K562 (cell line): Measurements from ENCODE around the gene IP6K2. TPM values are rescaled to one million over a fixed set of nuclear protein-coding genes. Genes with fewer than 3 reads are reported as not detected.

Experiments
- DACH1 ChIP-seq: fragments of 450-650 bp; IDR thresholded peaks from 2 replicates; pipeline ENCODE4 v1.6.1; 2018; ENCODE audit not compliant: partially characterized antibody
- FOXJ2 ChIP-seq: fragments of 200-800 bp; sonication (Bioruptor generic); IDR thresholded peaks from 2 replicates; pipeline ENCODE4 v1.6.1; 2016; ENCODE audit warnings: missing genetic modification characterization, missing compliant biosample characterization
- IFI16 ChIP-seq: fragments of 250-450 bp; sonication (Bioruptor Pico); IDR thresholded peaks from 2 replicates; pipeline ENCODE4 v2.1.2; 2022; ENCODE audit warnings: mild to moderate bottlenecking, inconsistent platforms
- SAP30 ChIP-seq: fragments of 200-600 bp; sonication (generic); IDR thresholded peaks from 2 replicates; pipeline ENCODE4 v1.6.1; 2012; ENCODE audit warnings: borderline replicate concordance, low read depth, mild to moderate bottlenecking, moderate library complexity, low read length, control low read depth, inconsistent platforms; ENCODE audit not compliant: insufficient read depth, poor library complexity, severe bottlenecking
- TFAM ChIP-seq: fragments of 250-450 bp; sonication (Bioruptor Pico); conservative IDR thresholded peaks from 2 replicates; pipeline ENCODE4 v1.5.0; 2021; ENCODE audit warnings: mild to moderate bottlenecking, moderate library complexity
- U2AF1 ChIP-seq: fragments of 200-400 bp; formaldehyde crosslinking; optimal IDR thresholded peaks from 2 replicates; pipeline ENCODE3; 2017; ENCODE audit warnings: mild to moderate bottlenecking, low read depth, low read length, moderate library complexity
- ZNF766 ChIP-seq: fragments of 200-800 bp; sonication (Bioruptor generic); conservative IDR thresholded peaks from 2 replicates; pipeline ENCODE4 v1.6.1; 2016; ENCODE audit warnings: missing genetic modification characterization, missing compliant biosample characterization
- polyA plus RNA-seq, 8 experiments: library from polyadenylated mRNA; depleted of rRNA in 4 of 8; stranded (reverse) in 5 of 8; unstranded in 3 of 8; fragments of >200 nt; fragmentation: Nextera tagmentation in 2 of 8; fragmentation: Illumina TruSeq in 1 of 8; extraction: Ambion mirVana in 2 of 8; extraction: Trizol in 1 of 8; gene quantifications; 2 replicates each; pipeline versions ENCODE4 v1.2.1 to v1.2.3, GENCODE V29; 2011 to 2014; ENCODE audit warnings: inconsistent platforms in 1 of 8, missing spikeins in 1 of 8
- total RNA-seq, 7 experiments: library from RNA; depleted of rRNA in 6 of 7; stranded (reverse); fragments of >200 nt in 6 of 7; fragmentation: Illumina TruSeq in 2 of 7; extraction: Trizol in 2 of 7; gene quantifications; 2 replicates each; pipeline versions ENCODE4 v1.2.1 to v1.2.3, GENCODE V29; 2011 to 2021; ENCODE audit warnings: low replicate concordance in 1 of 7
- TF ChIP-seq, protein P1 (sequence below): sonication (generic); IDR thresholded peaks from 2 replicates; pipeline ENCODE4 v1.6.1; 2016
- TF ChIP-seq, protein P2 (sequence below): fragments of 450-650 bp; formaldehyde crosslinking; IDR thresholded peaks from 2 replicates; pipeline ENCODE4 v1.4.0; 2022; ENCODE audit warnings: missing genetic modification characterization
- TF ChIP-seq, protein P3 (sequence below): sonication (generic); formaldehyde crosslinking; IDR thresholded peaks from 2 replicates; pipeline ENCODE4 v1.8.0; 2022; ENCODE audit warnings: mild to moderate bottlenecking, missing genetic modification reagents, borderline replicate concordance
- TF ChIP-seq, protein P4 (sequence below): fragments of 200-800 bp; sonication (Bioruptor generic); IDR thresholded peaks from 2 replicates; pipeline ENCODE4 v1.6.1; 2017; ENCODE audit warnings: missing genetic modification characterization, missing compliant biosample characterization
- TF ChIP-seq, protein P5 (sequence below): IDR thresholded peaks from 3 replicates; pipeline ENCODE4 v1.6.1; 2011; ENCODE audit warnings: borderline replicate concordance, mild to moderate bottlenecking, moderate library complexity; ENCODE audit not compliant: insufficient read length; ENCODE audit errors: extremely low read depth
- TF ChIP-seq, protein P6 (sequence below): sonication (generic); formaldehyde crosslinking; IDR thresholded peaks from 2 replicates; pipeline ENCODE4 v1.8.0; 2022; ENCODE audit warnings: missing genetic modification reagents, mild to moderate bottlenecking, moderate library complexity, borderline replicate concordance
- TF ChIP-seq, protein P7 (sequence below): fragments of 450-650 bp; IDR thresholded peaks from 2 replicates; pipeline ENCODE4 v1.6.1; 2016

IP6K2 gene
- total and polyA plus RNA-seq, 9 of the 15 experiments (the other 6 are each of a cell fraction or from before 2014, with no cell fraction given): 19.6 to 78.1 (median 48.0) TPM

DNA sequence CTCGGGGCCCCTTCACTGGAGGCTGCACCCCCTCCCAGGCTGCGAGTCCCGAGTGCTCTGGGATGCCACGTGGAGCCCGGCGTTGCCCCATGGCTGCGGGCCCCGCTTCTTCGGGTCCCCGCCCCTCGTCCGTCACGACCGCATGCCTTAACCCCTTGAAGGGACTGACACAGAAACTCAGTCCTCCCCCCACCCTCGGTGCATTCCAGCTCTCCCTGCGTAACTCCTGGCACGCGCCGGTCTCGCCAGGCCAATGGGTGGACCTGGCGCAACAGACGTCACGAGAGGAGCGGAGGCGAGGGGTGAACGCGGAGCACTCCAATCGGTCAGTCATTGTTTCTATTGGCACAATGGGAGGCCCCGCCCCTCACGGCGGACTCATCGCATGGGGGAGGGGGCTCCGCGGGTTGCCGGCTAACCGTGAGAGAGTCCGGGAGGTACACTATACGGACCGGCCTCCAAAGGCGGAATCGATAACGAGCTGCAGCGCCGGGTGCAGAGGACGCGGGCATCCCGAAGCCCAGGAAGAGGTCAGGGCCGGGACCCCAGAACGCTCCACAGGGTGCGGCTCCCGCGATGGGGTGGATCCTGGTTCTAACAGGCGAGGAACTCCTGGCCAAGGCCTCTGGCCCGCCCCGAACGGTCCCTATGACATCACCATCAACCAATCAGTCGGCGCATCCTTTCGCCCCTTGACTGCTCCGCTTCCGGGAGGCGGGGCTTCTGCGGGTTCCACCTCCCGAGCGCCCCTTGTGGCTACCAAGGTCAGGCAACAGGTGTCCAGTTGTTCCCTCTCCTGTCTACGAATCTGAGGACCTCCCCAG, 53.3 kb downstream of the IP6K2 start (continued):
- peak; percentile 41 for TF ChIP-seq SAP30
- no peak for TF ChIP-seq TFAM
- TF ChIP-seq, protein P1, sequence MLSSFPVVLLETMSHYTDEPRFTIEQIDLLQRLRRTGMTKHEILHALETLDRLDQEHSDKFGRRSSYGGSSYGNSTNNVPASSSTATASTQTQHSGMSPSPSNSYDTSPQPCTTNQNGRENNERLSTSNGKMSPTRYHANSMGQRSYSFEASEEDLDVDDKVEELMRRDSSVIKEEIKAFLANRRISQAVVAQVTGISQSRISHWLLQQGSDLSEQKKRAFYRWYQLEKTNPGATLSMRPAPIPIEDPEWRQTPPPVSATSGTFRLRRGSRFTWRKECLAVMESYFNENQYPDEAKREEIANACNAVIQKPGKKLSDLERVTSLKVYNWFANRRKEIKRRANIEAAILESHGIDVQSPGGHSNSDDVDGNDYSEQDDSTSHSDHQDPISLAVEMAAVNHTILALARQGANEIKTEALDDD: no peak
- TF ChIP-seq ZNF766 (CRISPR knock-in tag): 0 out of 2 replicates have a peak, but pooled peaks have one; percentile 38
- no peak for TF ChIP-seq IFI16 (CRISPR knock-in tag)
- no peak for TF ChIP-seq U2AF1
- no peak for TF ChIP-seq FOXJ2 (tag)
- TF ChIP-seq DACH1: no peak
- TF ChIP-seq, protein P2, sequence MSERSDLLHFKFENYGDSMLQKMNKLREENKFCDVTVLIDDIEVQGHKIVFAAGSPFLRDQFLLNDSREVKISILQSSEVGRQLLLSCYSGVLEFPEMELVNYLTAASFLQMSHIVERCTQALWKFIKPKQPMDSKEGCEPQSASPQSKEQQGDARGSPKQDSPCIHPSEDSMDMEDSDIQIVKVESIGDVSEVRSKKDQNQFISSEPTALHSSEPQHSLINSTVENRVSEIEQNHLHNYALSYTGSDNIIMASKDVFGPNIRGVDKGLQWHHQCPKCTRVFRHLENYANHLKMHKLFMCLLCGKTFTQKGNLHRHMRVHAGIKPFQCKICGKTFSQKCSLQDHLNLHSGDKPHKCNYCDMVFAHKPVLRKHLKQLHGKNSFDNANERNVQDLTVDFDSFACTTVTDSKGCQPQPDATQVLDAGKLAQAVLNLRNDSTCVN (CRISPR knock-in tag): no peak
- TF ChIP-seq, protein P3, sequence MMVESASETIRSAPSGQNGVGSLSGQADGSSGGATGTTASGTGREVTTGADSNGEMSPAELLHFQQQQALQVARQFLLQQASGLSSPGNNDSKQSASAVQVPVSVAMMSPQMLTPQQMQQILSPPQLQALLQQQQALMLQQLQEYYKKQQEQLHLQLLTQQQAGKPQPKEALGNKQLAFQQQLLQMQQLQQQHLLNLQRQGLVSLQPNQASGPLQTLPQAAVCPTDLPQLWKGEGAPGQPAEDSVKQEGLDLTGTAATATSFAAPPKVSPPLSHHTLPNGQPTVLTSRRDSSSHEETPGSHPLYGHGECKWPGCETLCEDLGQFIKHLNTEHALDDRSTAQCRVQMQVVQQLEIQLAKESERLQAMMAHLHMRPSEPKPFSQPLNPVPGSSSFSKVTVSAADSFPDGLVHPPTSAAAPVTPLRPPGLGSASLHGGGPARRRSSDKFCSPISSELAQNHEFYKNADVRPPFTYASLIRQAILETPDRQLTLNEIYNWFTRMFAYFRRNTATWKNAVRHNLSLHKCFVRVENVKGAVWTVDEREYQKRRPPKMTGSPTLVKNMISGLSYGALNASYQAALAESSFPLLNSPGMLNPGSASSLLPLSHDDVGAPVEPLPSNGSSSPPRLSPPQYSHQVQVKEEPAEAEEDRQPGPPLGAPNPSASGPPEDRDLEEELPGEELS: peak; percentile 42; the same call in 1 of the 2 replicates
- TF ChIP-seq, protein P4, sequence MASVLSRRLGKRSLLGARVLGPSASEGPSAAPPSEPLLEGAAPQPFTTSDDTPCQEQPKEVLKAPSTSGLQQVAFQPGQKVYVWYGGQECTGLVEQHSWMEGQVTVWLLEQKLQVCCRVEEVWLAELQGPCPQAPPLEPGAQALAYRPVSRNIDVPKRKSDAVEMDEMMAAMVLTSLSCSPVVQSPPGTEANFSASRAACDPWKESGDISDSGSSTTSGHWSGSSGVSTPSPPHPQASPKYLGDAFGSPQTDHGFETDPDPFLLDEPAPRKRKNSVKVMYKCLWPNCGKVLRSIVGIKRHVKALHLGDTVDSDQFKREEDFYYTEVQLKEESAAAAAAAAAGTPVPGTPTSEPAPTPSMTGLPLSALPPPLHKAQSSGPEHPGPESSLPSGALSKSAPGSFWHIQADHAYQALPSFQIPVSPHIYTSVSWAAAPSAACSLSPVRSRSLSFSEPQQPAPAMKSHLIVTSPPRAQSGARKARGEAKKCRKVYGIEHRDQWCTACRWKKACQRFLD (CRISPR knock-in tag): no peak
- TF ChIP-seq, protein P5, sequence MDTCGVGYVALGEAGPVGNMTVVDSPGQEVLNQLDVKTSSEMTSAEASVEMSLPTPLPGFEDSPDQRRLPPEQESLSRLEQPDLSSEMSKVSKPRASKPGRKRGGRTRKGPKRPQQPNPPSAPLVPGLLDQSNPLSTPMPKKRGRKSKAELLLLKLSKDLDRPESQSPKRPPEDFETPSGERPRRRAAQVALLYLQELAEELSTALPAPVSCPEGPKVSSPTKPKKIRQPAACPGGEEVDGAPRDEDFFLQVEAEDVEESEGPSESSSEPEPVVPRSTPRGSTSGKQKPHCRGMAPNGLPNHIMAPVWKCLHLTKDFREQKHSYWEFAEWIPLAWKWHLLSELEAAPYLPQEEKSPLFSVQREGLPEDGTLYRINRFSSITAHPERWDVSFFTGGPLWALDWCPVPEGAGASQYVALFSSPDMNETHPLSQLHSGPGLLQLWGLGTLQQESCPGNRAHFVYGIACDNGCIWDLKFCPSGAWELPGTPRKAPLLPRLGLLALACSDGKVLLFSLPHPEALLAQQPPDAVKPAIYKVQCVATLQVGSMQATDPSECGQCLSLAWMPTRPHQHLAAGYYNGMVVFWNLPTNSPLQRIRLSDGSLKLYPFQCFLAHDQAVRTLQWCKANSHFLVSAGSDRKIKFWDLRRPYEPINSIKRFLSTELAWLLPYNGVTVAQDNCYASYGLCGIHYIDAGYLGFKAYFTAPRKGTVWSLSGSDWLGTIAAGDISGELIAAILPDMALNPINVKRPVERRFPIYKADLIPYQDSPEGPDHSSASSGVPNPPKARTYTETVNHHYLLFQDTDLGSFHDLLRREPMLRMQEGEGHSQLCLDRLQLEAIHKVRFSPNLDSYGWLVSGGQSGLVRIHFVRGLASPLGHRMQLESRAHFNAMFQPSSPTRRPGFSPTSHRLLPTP: no peak
- TF ChIP-seq, protein P6, sequence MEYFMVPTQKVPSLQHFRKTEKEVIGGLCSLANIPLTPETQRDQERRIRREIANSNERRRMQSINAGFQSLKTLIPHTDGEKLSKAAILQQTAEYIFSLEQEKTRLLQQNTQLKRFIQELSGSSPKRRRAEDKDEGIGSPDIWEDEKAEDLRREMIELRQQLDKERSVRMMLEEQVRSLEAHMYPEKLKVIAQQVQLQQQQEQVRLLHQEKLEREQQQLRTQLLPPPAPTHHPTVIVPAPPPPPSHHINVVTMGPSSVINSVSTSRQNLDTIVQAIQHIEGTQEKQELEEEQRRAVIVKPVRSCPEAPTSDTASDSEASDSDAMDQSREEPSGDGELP: peak; percentile 80
- TF ChIP-seq, protein P7, sequence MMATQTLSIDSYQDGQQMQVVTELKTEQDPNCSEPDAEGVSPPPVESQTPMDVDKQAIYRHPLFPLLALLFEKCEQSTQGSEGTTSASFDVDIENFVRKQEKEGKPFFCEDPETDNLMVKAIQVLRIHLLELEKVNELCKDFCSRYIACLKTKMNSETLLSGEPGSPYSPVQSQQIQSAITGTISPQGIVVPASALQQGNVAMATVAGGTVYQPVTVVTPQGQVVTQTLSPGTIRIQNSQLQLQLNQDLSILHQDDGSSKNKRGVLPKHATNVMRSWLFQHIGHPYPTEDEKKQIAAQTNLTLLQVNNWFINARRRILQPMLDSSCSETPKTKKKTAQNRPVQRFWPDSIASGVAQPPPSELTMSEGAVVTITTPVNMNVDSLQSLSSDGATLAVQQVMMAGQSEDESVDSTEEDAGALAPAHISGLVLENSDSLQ: peak; percentile 62
